ENCODE data around the gene RS1. TPM values are rescaled to one million over a fixed set of nuclear protein-coding genes. Genes with fewer than 3 reads are reported as not detected.

Gene RS1
- total and polyA plus RNA-seq, 2 of the 4 experiments (the other 2 are of a cell fraction): not detected

GRCh38 chrX:18668071-18668835 lies 3.7 kb downstream of the RS1 start:
- POLR2A ChIA-PET (ENCODE audit: unreplicated experiment): no interaction called here

More at GRCh38 chrX:18668071-18668835, 3.7 kb downstream of the RS1 start:
- Histone ChIP-seq H3K36me3 (ENCODE audit: control insufficient read depth, insufficient read depth, low read length) (no peaks in the 10 kb centered on the region), H2BK120ac (ENCODE audit: low read depth, low read length) (no peak overlapping the region), H3K27ac (ENCODE audit: insufficient read depth, low read length) (no peak overlapping the region), H3K4me3 (ENCODE audit: insufficient read depth, low read depth, low read length) (no peak overlapping the region), H2BK5ac (ENCODE audit: low read depth, low read length, poor library complexity, severe bottlenecking) (no peak overlapping the region), H3K18ac (ENCODE audit: low read depth, low read length) (no peak overlapping the region), H3K23ac (ENCODE audit: low read depth, low read length) (no peak overlapping the region), H2AK9ac (replicated peaks; ENCODE audit: low read depth, low read length, poor library complexity) (no peak overlapping the region), H3K27me3 (ENCODE audit: control insufficient read depth, insufficient read depth, low read length) (no peaks in the 10 kb centered on the region), H3K9me3 (ENCODE audit: control insufficient read depth, insufficient read depth, low read length) (no peaks in the 10 kb centered on the region), H3K4ac (ENCODE audit: low read depth, low read length) (no peak overlapping the region), H4K5ac (ENCODE audit: low read depth, low read length) (no peak overlapping the region), H3K4me1 (ENCODE audit: control insufficient read depth, insufficient read depth, low read length) (no peaks in the 10 kb centered on the region), H3K4me2 (ENCODE audit: low read depth, low read length) (no peak overlapping the region), H2AFZ (replicated peaks; ENCODE audit: low read length, poor library complexity) (no peak overlapping the region), H3K56ac (ENCODE audit: extremely low read depth, insufficient read depth, low read length) (no peak overlapping the region), H3K79me1 (ENCODE audit: low read depth in 1 of 2, low read length in 2 of 2) (no peaks in the 10 kb centered on the region), H3K9me1 (ENCODE audit: insufficient read depth, low read length) (no peaks in the 10 kb centered on the region), H3K9ac (ENCODE audit: low read depth, low read length) (no peak overlapping the region), H4K8ac (ENCODE audit: low read depth in 2 of 2, low read length in 2 of 2) (no peak overlapping the region), H2BK20ac (ENCODE audit: low read depth, low read length) (no peak overlapping the region), H4K20me1 (ENCODE audit: insufficient read depth, low read length) (no peaks in the 10 kb centered on the region), H3K14ac (replicated peaks; ENCODE audit: low read depth, low read length) (no peak overlapping the region), H4K91ac (ENCODE audit: insufficient read depth, low read depth, low read length) (no peak overlapping the region), H2AK5ac (ENCODE audit: low read depth, low read length) (no peak overlapping the region), H2BK15ac (ENCODE audit: low read depth, low read length) (no peak overlapping the region)
- no TSS peak for BruUV-seq (replicated peaks)
- no peak for DNase-seq
- dilution Hi-C loops (cut with HindIII; ENCODE audit: low sequenced_read_pairs, unreplicated experiment): no loop called here
- ATAC-seq (ENCODE audit: low read depth): no peak
- TF ChIP-seq RAD21 (IDR thresholded peaks at IDR 0.05; ENCODE audit: low read length) (no peak), CEBPB (IDR thresholded peaks at IDR 0.05; ENCODE audit: low read depth, low read length) (no peak), MXI1 (IDR thresholded peaks at IDR 0.05; ENCODE audit: borderline replicate concordance, low read depth, low read length) (no peak), NFE2L2 (IDR thresholded peaks at IDR 0.05; ENCODE audit: low read depth, low read length) (no peak), RFX5 (IDR thresholded peaks at IDR 0.05; ENCODE audit: low read depth, low read length) (no peak), SMC3 (IDR thresholded peaks at IDR 0.05; ENCODE audit: low read depth, low read length) (no peak), ELK1 (IDR thresholded peaks at IDR 0.05; ENCODE audit: borderline replicate concordance, low read depth, low read length) (no peak), MAZ (IDR thresholded peaks at IDR 0.05; ENCODE audit: borderline replicate concordance, low read depth, low read length) (no peak), FOS (IDR thresholded peaks at IDR 0.05; ENCODE audit: low read depth, low read length) (no peak), POLR2A (IDR thresholded peaks at IDR 0.05; ENCODE audit: low read depth, low read length) (no peak)
- TF ChIP-seq, protein P1, sequence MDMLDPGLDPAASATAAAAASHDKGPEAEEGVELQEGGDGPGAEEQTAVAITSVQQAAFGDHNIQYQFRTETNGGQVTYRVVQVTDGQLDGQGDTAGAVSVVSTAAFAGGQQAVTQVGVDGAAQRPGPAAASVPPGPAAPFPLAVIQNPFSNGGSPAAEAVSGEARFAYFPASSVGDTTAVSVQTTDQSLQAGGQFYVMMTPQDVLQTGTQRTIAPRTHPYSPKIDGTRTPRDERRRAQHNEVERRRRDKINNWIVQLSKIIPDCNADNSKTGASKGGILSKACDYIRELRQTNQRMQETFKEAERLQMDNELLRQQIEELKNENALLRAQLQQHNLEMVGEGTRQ (IDR thresholded peaks at IDR 0.05; ENCODE audit: low read depth, low read length): no peak
- TF ChIP-seq, protein P2, sequence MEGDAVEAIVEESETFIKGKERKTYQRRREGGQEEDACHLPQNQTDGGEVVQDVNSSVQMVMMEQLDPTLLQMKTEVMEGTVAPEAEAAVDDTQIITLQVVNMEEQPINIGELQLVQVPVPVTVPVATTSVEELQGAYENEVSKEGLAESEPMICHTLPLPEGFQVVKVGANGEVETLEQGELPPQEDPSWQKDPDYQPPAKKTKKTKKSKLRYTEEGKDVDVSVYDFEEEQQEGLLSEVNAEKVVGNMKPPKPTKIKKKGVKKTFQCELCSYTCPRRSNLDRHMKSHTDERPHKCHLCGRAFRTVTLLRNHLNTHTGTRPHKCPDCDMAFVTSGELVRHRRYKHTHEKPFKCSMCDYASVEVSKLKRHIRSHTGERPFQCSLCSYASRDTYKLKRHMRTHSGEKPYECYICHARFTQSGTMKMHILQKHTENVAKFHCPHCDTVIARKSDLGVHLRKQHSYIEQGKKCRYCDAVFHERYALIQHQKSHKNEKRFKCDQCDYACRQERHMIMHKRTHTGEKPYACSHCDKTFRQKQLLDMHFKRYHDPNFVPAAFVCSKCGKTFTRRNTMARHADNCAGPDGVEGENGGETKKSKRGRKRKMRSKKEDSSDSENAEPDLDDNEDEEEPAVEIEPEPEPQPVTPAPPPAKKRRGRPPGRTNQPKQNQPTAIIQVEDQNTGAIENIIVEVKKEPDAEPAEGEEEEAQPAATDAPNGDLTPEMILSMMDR (conservative IDR thresholded peaks at IDR 0.05; ENCODE audit: low read depth, low read length): no peak
- intact Hi-C loops (cut with micrococcal nuclease): no loop called here
- CTCF ChIA-PET: no interaction called here
- in situ Hi-C loops (cut with MboI; ENCODE audit: low sequenced_read_pairs): no loop called here
- 65% methylated on average over 7 of the region's 15 CpGs; no CpG with 5 or more reads in 1 of the 2 experiments for WGBS, 2 experiments (ENCODE audit: extremely low coverage in 2 of 2, insufficient read length in 1 of 2)

Measured in IMR-90 (cell line).